GM12878 (cell line): Measurements from ENCODE around the gene NSL1. TPM values are rescaled to one million over a fixed set of nuclear protein-coding genes. Genes with fewer than 3 reads are reported as not detected.

ENCODE experiments used
- ATAC-seq: fragments of 200-7000 bp; cut with Tn5 transposase; 3 replicates; pipeline ENCODE4 v1.9.1; 2020; ENCODE audit warnings: mild to moderate bottlenecking, moderate library complexity
- BruUV-seq: library from RNA; stranded (reverse); fragments of 400-500 nt; replicated peaks from 2 replicates; lab custom pipeline; 2021; lab: Mats Ljungman, UMichigan
- CTCF ChIA-PET: fragments of 300-600 bp; sonication (Branson Sonifier 250); formaldehyde crosslinking; extraction: SDS; loops from one replicate; lab custom pipeline; 2021; ENCODE audit warnings: inconsistent platforms; lab: Yijun Ruan, JAX
- POLR2A ChIA-PET: fragments of 350-600 bp; formaldehyde crosslinking; extraction: SDS; loops from one replicate; lab custom pipeline; 2021; ENCODE audit warnings: inconsistent platforms; lab: Charles Lee
- RAD21 ChIA-PET: fragments of 300-600 bp; sonication (Branson Sonifier 250); formaldehyde crosslinking; loops from one replicate; lab custom pipeline; 2023; ENCODE audit warnings: antibody characterized with exemption; ENCODE audit not compliant: unreplicated experiment; lab: Charles Lee
- SMC1A ChIA-PET: fragments of 300-600 bp; sonication (Branson Sonifier 250); formaldehyde crosslinking; loops from one replicate; lab custom pipeline; 2023; ENCODE audit not compliant: unreplicated experiment, uncharacterized antibody; lab: Charles Lee
- DNase-seq: peaks from one replicate; pipeline ENCODE4 v3.0.0-alpha.2; 2011; ENCODE audit warnings: low read depth, low spot score
- FAIRE-seq: peaks from 3 replicates; lab custom pipeline; 2011; peaks lifted over from hg19 to GRCh38; lab: Jason Lieb, UNC
- H2AFZ ChIP-seq: 2 replicates; pipeline ENCODE4 v1.6.0; 2011; ENCODE audit warnings: low read depth, low read length, control low read depth; ENCODE audit not compliant: control insufficient read depth
- H3K27ac ChIP-seq: 2 replicates; pipeline ENCODE4 v1.5.1; 2011; ENCODE audit warnings: control low read depth; ENCODE audit not compliant: control insufficient read depth, insufficient read depth
- H3K27me3 ChIP-seq, 2 experiments: replicated peaks in 1 of 2; 2 replicates each; pipeline versions ENCODE4 v1.6.0 to v1.6.1; 2011; ENCODE audit warnings: low read length in 1 of 2; ENCODE audit not compliant: control insufficient read depth in 2 of 2, insufficient read depth in 2 of 2
- H3K36me3 ChIP-seq, 2 experiments: 2 replicates each; pipeline ENCODE4 v1.5.1; 2011; ENCODE audit warnings: low read length in 1 of 2; ENCODE audit not compliant: control insufficient read depth in 2 of 2, insufficient read depth in 2 of 2
- H3K4me1 ChIP-seq: 2 replicates; pipeline ENCODE4 v1.6.1; 2011; ENCODE audit warnings: mild to moderate bottlenecking, low read length, moderate library complexity, mixed read lengths; ENCODE audit not compliant: control insufficient read depth, insufficient read depth
- H3K4me2 ChIP-seq: 2 replicates; pipeline ENCODE4 v1.6.0; 2011; ENCODE audit warnings: control low read depth; ENCODE audit not compliant: control insufficient read depth, insufficient read depth
- H3K4me3 ChIP-seq: fragments of 200-600 bp; sonication (generic); 2 replicates; pipeline ENCODE4 v1.5.1; 2016
- H3K79me2 ChIP-seq: 2 replicates; pipeline ENCODE4 v1.6.0; 2011; ENCODE audit warnings: low read length; ENCODE audit not compliant: control insufficient read depth, insufficient read depth
- H3K9ac ChIP-seq: 2 replicates; pipeline ENCODE4 v1.8.0; 2011; ENCODE audit warnings: low read length, control low read depth, mixed read lengths; ENCODE audit not compliant: control insufficient read depth, insufficient read depth
- H3K9me3 ChIP-seq: replicated peaks from 3 replicates; pipeline ENCODE4 v1.5.1; 2011; ENCODE audit warnings: mild to moderate bottlenecking, low read length; ENCODE audit not compliant: control insufficient read depth, insufficient read depth
- H4K20me1 ChIP-seq: 2 replicates; pipeline ENCODE4 v1.6.0; 2011; ENCODE audit not compliant: control insufficient read depth, insufficient read depth
- FOXM1 ChIP-seq: IDR thresholded peaks from 2 replicates; pipeline ENCODE4 v1.6.1; 2012; ENCODE audit warnings: low read depth, mild to moderate bottlenecking, inconsistent platforms, low read length, moderate library complexity
- HDGF ChIP-seq: fragments of 450-650 bp; IDR thresholded peaks from 2 replicates; pipeline ENCODE4 v1.6.1; 2016; ENCODE audit warnings: antibody characterized with exemption
- MTA3 ChIP-seq: IDR thresholded peaks from 2 replicates; pipeline ENCODE4 v1.6.1; 2012; ENCODE audit warnings: low read length, inconsistent platforms, borderline replicate concordance
- PML ChIP-seq: IDR thresholded peaks from 2 replicates; pipeline ENCODE4 v1.6.1; 2012; ENCODE audit warnings: low read length, inconsistent platforms
- POLR2AphosphoS2 ChIP-seq: IDR thresholded peaks from 2 replicates; pipeline ENCODE4 v1.6.1; 2011; ENCODE audit warnings: low read depth, mild to moderate bottlenecking, low read length, improper control_type of control experiment, moderate library complexity
- ZNF217 ChIP-seq: fragments of 450-650 bp; IDR thresholded peaks from 2 replicates; pipeline ENCODE4 v1.6.1; 2017; ENCODE audit warnings: antibody characterized with exemption, mild to moderate bottlenecking
- WGBS: methylation state at CpG from one replicate; pipeline ENCODE4 v1.1.6; 2016; ENCODE audit warnings: low lambda C conversion rate; ENCODE audit not compliant: insufficient replicate concordance, insufficient coverage; ENCODE audit errors: missing lambda C conversion rate; 5-methylcytosine and 5-hydroxymethylcytosine counted together
- in situ Hi-C: fragments of 300-500 bp; cut with MboI; formaldehyde crosslinking; loops from 9 replicates; pipeline ENCODE4 v1.14.3; 2018; ENCODE audit warnings: mixed read lengths
- intact Hi-C: fragments of 100-400 bp; cut with micrococcal nuclease; formaldehyde crosslinking; loops from one replicate; pipeline ENCODE4 v1.14.2; 2022; ENCODE audit not compliant: unreplicated experiment
- polyA plus RNA-seq, 11 experiments: library from polyadenylated mRNA; depleted of rRNA in 4 of 11; unstranded in 6 of 11; stranded (reverse) in 5 of 11; fragments of >200 nt; fragmentation: Nextera tagmentation in 4 of 11; fragmentation: Illumina TruSeq in 1 of 11; extraction: Ambion mirVana in 4 of 11; extraction: Trizol in 1 of 11; gene quantifications; 1 replicate in 1 of 11; 2 replicates in 10 of 11; pipeline versions ENCODE4 v1.2.1 to v1.2.3, GENCODE V29; 2011 to 2016; ENCODE audit warnings: inconsistent platforms in 2 of 11, missing spikeins in 2 of 11, low read depth in 1 of 11
- total RNA-seq, 4 experiments: library from RNA; depleted of rRNA in 3 of 4; stranded (reverse); fragments of >200 nt in 3 of 4; fragmentation: Illumina TruSeq in 1 of 4; extraction: Trizol in 1 of 4; gene quantifications; 2 replicates each; pipeline versions ENCODE4 v1.2.1 to v1.2.3, GENCODE V29; 2013 to 2021
- TF ChIP-seq, protein P1 (sequence below): fragments of 450-650 bp; IDR thresholded peaks from 2 replicates; pipeline ENCODE4 v1.6.1; 2016; ENCODE audit warnings: mild to moderate bottlenecking
- TF ChIP-seq, protein P2 (sequence below): fragments of 450-650 bp; IDR thresholded peaks from 2 replicates; pipeline ENCODE4 v1.6.1; 2018; ENCODE audit warnings: borderline replicate concordance, mild to moderate bottlenecking; ENCODE audit not compliant: partially characterized antibody
- TF ChIP-seq, protein P3 (sequence below): fragments of 150-350 bp; IDR thresholded peaks from 2 replicates; pipeline ENCODE4 v1.6.1; 2016; ENCODE audit warnings: low read depth, low read length

NSL1 gene
- total and polyA plus RNA-seq, 10 of the 15 experiments (the other 5 are each of a cell fraction or from before 2014, with no cell fraction given) = 36.7 to 74.2 (median 46.4) TPM

- TF ChIP-seq POLR2AphosphoS2 (no peak), PML (no peak), HDGF (peak; percentile 53; the same call in 1 of the 2 replicates), FOXM1 (peak; percentile 55), MTA3 (peak; percentile 67; the same call in 1 of the 2 replicates)
- TF ChIP-seq, protein P1, sequence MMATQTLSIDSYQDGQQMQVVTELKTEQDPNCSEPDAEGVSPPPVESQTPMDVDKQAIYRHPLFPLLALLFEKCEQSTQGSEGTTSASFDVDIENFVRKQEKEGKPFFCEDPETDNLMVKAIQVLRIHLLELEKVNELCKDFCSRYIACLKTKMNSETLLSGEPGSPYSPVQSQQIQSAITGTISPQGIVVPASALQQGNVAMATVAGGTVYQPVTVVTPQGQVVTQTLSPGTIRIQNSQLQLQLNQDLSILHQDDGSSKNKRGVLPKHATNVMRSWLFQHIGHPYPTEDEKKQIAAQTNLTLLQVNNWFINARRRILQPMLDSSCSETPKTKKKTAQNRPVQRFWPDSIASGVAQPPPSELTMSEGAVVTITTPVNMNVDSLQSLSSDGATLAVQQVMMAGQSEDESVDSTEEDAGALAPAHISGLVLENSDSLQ = peak; percentile 82
- TF ChIP-seq, protein P2, sequence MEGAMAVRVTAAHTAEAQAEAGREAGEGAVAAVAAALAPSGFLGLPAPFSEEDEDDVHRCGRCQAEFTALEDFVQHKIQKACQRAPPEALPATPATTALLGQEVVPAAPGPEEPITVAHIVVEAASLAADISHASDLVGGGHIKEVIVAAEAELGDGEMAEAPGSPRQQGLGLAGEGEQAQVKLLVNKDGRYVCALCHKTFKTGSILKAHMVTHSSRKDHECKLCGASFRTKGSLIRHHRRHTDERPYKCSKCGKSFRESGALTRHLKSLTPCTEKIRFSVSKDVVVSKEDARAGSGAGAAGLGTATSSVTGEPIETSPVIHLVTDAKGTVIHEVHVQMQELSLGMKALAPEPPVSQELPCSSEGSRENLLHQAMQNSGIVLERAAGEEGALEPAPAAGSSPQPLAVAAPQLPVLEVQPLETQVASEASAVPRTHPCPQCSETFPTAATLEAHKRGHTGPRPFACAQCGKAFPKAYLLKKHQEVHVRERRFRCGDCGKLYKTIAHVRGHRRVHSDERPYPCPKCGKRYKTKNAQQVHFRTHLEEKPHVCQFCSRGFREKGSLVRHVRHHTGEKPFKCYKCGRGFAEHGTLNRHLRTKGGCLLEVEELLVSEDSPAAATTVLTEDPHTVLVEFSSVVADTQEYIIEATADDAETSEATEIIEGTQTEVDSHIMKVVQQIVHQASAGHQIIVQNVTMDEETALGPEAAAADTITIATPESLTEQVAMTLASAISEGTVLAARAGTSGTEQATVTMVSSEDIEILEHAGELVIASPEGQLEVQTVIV = no peak
Observed at GRCh38 chr1:212794561-212795014, 3.0 kb upstream of the NSL1 start (continued).

DNA sequence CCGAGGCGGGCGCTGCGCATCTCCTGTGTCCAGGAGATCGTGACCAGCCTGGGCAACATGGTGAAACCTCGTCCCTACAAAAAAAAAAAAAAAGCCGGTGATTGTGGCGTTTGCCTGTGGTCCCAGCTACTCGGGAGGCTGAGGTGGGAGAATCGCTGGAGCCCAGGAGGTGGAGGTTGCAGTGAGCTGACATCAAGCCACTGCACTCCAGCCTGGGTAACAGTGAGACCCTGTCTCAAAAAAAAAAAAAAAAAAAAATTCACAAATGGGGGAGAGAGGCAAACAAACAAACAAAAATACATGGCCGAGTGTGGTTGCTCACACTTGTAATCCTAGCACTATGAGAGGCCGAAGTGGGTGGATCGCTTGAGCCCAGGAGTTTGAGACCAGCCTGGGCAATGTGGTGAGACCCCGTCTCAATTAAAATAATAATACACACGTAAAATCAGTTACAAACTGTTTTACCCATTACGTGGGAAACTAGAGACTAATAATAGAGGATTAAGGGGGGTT is 875 bp upstream of the NSL1 start:
- ChIA-PET RAD21 (interaction anchor here (0.6 to 1.7 kb wide), 9 partner anchors 22 to 336 kb away, joined by 3 to 7 read pairs (median 4); partner anchors contain the start of gene ATF3), CTCF (interaction anchor here (0.6 to 1.7 kb wide), 11 partner anchors 11 to 278 kb away, joined by 3 to 9 read pairs (median 4); no protein-coding TSS in a partner anchor), POLR2A (interaction anchor here (0.6 to 2.1 kb wide), 17 partner anchors 8 to 1679 kb away, joined by 3 to 8 read pairs (median 4); partner anchors contain the start of gene FLVCR1), SMC1A (interaction anchor here (0.7 to 3.0 kb wide), 13 partner anchors 11 to 283 kb away, joined by 3 to 20 read pairs (median 3); partner anchors contain the start of gene FLVCR1)
- in situ Hi-C loops = no loop called here
- no peak for DNase-seq
- H3K27ac ChIP-seq = peak overlapping the region; percentile 97
- WGBS = 21% methylated on average over 11 of the region's 16 CpGs
- no peaks in the 10 kb centered on the region; the same call in 2 of the 3 replicates for H3K9me3 ChIP-seq
- H3K79me2 ChIP-seq = peaks cover 41% of the 10 kb centered on the region
- H3K27me3 ChIP-seq = no peaks in the 10 kb centered on the region
- FAIRE-seq = no peak
- H3K4me1 ChIP-seq = peaks cover 8% of the 10 kb centered on the region
- peaks cover 0 to 12% of the 10 kb centered on the region in 2 experiments; a peak in 1 of 4 replicates for H3K36me3 ChIP-seq
- BruUV-seq = no TSS peak
- ATAC-seq = peak; percentile 1
- peak overlapping the region; percentile 78 for H3K4me3 ChIP-seq
- H3K4me2 ChIP-seq = peak overlapping the region; percentile 94
- peak overlapping the region; percentile 96 for H2AFZ ChIP-seq
- intact Hi-C loops = loop anchor here (1.0 kb wide), 1 partner anchor 81 kb away; no protein-coding TSS in a partner anchor
- H3K9ac ChIP-seq = peak overlapping the region; percentile 99
- no peaks in the 10 kb centered on the region for H4K20me1 ChIP-seq
- TF ChIP-seq, protein P3, sequence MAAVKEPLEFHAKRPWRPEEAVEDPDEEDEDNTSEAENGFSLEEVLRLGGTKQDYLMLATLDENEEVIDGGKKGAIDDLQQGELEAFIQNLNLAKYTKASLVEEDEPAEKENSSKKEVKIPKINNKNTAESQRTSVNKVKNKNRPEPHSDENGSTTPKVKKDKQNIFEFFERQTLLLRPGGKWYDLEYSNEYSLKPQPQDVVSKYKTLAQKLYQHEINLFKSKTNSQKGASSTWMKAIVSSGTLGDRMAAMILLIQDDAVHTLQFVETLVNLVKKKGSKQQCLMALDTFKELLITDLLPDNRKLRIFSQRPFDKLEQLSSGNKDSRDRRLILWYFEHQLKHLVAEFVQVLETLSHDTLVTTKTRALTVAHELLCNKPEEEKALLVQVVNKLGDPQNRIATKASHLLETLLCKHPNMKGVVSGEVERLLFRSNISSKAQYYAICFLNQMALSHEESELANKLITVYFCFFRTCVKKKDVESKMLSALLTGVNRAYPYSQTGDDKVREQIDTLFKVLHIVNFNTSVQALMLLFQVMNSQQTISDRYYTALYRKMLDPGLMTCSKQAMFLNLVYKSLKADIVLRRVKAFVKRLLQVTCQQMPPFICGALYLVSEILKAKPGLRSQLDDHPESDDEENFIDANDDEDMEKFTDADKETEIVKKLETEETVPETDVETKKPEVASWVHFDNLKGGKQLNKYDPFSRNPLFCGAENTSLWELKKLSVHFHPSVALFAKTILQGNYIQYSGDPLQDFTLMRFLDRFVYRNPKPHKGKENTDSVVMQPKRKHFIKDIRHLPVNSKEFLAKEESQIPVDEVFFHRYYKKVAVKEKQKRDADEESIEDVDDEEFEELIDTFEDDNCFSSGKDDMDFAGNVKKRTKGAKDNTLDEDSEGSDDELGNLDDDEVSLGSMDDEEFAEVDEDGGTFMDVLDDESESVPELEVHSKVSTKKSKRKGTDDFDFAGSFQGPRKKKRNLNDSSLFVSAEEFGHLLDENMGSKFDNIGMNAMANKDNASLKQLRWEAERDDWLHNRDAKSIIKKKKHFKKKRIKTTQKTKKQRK = no peak
- no peak for TF ChIP-seq ZNF217
- TF ChIP-seq, all 136 proteins: peak for 0
